Activated CD4-positive, alpha-beta T cell treated with anti-CD3 and anti-CD28 coated beads for 24 hours (primary cell): ENCODE measurements around the gene GTF2B.
"Not testable (repeated sequence)": the region's sequence is repeated elsewhere in the genome, so short reads cannot be mapped to it uniquely, and the experiment has no call there.

Experiments
- DNase-seq, 2 donors: peaks; one replicate each; pipeline ENCODE4 v3.0.0-alpha.2; 2020; ENCODE audit warnings: low read depth in 2 of 2

Gene GTF2B

GRCh38 chr1:88883156-88883555 lies 8.2 kb downstream of the GTF2B start:
- DNase-seq = no peak

GRCh38 chr1:88880717-88881116 lies 10.7 kb downstream of the GTF2B start:
- not testable (repeated sequence) for DNase-seq

GRCh38 chr1:88878731-88879130 lies 12.6 kb downstream of the GTF2B start:
- DNase-seq = no peak

- DNase-seq = no peak
Measured at GRCh38 chr1:88877911-88878310, 13.5 kb downstream of the GTF2B start.

- DNase-seq = no peak
Measured at GRCh38 chr1:88877382-88877825, 14.0 kb downstream of the GTF2B start.

- DNase-seq = no peak
Measured at GRCh38 chr1:88876573-88877365, 14.6 kb downstream of the GTF2B start.

- DNase-seq = no peak
Measured at GRCh38 chr1:88875595-88875994, 15.8 kb downstream of the GTF2B start.

GRCh38 chr1:88873737-88874349 lies 17.5 kb downstream of the GTF2B start:
- DNase-seq = no peak

- not testable (repeated sequence) for DNase-seq
Measured at GRCh38 chr1:88869644-88870043, 21.7 kb downstream of the GTF2B start.

- DNase-seq = no peak
Measured at GRCh38 chr1:88867743-88868521, 23.4 kb downstream of the GTF2B start.

GRCh38 chr1:88851303-88852063 lies 39.9 kb downstream of the GTF2B start:
- DNase-seq = no peak

- no peak for DNase-seq
Measured at GRCh38 chr1:88847643-88848042, 43.7 kb downstream of the GTF2B start.

GRCh38 chr1:88825721-88826120 lies 65.6 kb downstream of the GTF2B start:
- DNase-seq = no peak

GRCh38 chr1:88819642-88820041 lies 71.7 kb downstream of the GTF2B start:
- not testable (repeated sequence) for DNase-seq

- no peak for DNase-seq
Measured at GRCh38 chr1:88813471-88813870, 77.9 kb downstream of the GTF2B start.

GRCh38 chr1:88812366-88812765 lies 79.0 kb downstream of the GTF2B start:
- no peak for DNase-seq

- DNase-seq = no peak
Measured at GRCh38 chr1:88803444-88803843, 87.9 kb downstream of the GTF2B start.

GRCh38 chr1:88802950-88803349 lies 88.4 kb downstream of the GTF2B start:
- DNase-seq = no peak
